HepG2 (cell line): ENCODE measurements around the gene SMG7. TPM values are rescaled to one million over a fixed set of nuclear protein-coding genes. Genes with fewer than 3 reads are reported as not detected.

ENCODE experiments used
- BORCS8-MEF2B ChIP-seq: sonication (generic); formaldehyde crosslinking; IDR thresholded peaks from 2 replicates; pipeline ENCODE4 v1.8.0; 2022; ENCODE audit warnings: mild to moderate bottlenecking, missing genetic modification reagents
- SIN3B ChIP-seq: fragments of 150-350 bp; IDR thresholded peaks from 2 replicates; pipeline ENCODE4 v1.6.1; 2014; ENCODE audit warnings: low read length
- TP53 ChIP-seq: sonication (generic); formaldehyde crosslinking; conservative IDR thresholded peaks from 2 replicates; pipeline ENCODE4 v1.4.0; 2020; ENCODE audit warnings: missing genetic modification reagents
- ZNF326 ChIP-seq: sonication (generic); formaldehyde crosslinking; IDR thresholded peaks from 2 replicates; pipeline ENCODE4 v1.4.0; 2020; ENCODE audit warnings: missing genetic modification reagents, borderline replicate concordance
- ZNF335 ChIP-seq: sonication (generic); formaldehyde crosslinking; IDR thresholded peaks from 2 replicates; pipeline ENCODE4 v1.4.0; 2020; ENCODE audit warnings: missing genetic modification reagents
- ZNF337 ChIP-seq: sonication (generic); formaldehyde crosslinking; IDR thresholded peaks from 2 replicates; pipeline ENCODE4 v1.5.1; 2020; ENCODE audit warnings: missing genetic modification reagents, low read depth, mild to moderate bottlenecking, borderline replicate concordance
- ZNF34 ChIP-seq: sonication (generic); formaldehyde crosslinking; IDR thresholded peaks from 2 replicates; pipeline ENCODE4 v1.4.0; 2020; ENCODE audit warnings: mild to moderate bottlenecking, missing genetic modification reagents, borderline replicate concordance
- ZNF569 ChIP-seq: sonication (generic); formaldehyde crosslinking; IDR thresholded peaks from 2 replicates; pipeline ENCODE4 v1.5.0; 2020; ENCODE audit warnings: mild to moderate bottlenecking, missing genetic modification reagents, moderate library complexity, borderline replicate concordance
- ZNF598 ChIP-seq: sonication (generic); formaldehyde crosslinking; IDR thresholded peaks from 2 replicates; pipeline ENCODE4 v1.5.1; 2020; ENCODE audit warnings: mild to moderate bottlenecking, missing genetic modification reagents, borderline replicate concordance
- ZNF788 ChIP-seq: sonication (generic); formaldehyde crosslinking; IDR thresholded peaks from 2 replicates; pipeline ENCODE4 v1.5.0; 2020; ENCODE audit warnings: mild to moderate bottlenecking, missing genetic modification reagents, borderline replicate concordance
- ZNF891 ChIP-seq: sonication (generic); formaldehyde crosslinking; IDR thresholded peaks from 2 replicates; pipeline ENCODE4 v1.5.0; 2020; ENCODE audit warnings: mild to moderate bottlenecking, missing genetic modification reagents
- ZSCAN22 ChIP-seq: sonication (generic); formaldehyde crosslinking; IDR thresholded peaks from 2 replicates; pipeline ENCODE4 v1.4.0; 2020; ENCODE audit warnings: mild to moderate bottlenecking, missing genetic modification reagents
- polyA plus RNA-seq, 8 experiments: library from polyadenylated mRNA; depleted of rRNA in 3 of 8; stranded (reverse) in 7 of 8; unstranded in 1 of 8; fragments of >200 nt; fragmentation: Illumina TruSeq in 4 of 8; extraction: Trizol in 4 of 8; gene quantifications; 2 replicates each; pipeline versions ENCODE4 v1.2.1 to v1.2.3, GENCODE V29; 2011 to 2016; ENCODE audit warnings: low read depth in 4 of 8, missing spikeins in 1 of 8, mixed read lengths in 1 of 8; ENCODE audit not compliant: insufficient read depth in 1 of 8
- total RNA-seq, 5 experiments: library from RNA; depleted of rRNA; stranded (reverse); fragments of >200 nt; fragmentation: Illumina TruSeq; extraction: Trizol; gene quantifications; 2 replicates each; pipeline ENCODE4 v1.2.3, GENCODE V29; 2016; ENCODE audit warnings: low read depth in 1 of 5
- TF ChIP-seq, protein P1 (sequence below): sonication (generic); formaldehyde crosslinking; IDR thresholded peaks from 2 replicates; pipeline ENCODE4 v1.4.0; 2020; ENCODE audit warnings: missing genetic modification reagents
- TF ChIP-seq, protein P2 (sequence below): sonication (generic); formaldehyde crosslinking; IDR thresholded peaks from 2 replicates; pipeline ENCODE4 v1.4.0; 2020; ENCODE audit warnings: mild to moderate bottlenecking, missing genetic modification reagents, borderline replicate concordance
- TF ChIP-seq, protein P3 (sequence below): sonication (generic); formaldehyde crosslinking; IDR thresholded peaks from 2 replicates; pipeline ENCODE4 v1.5.0; 2020; ENCODE audit warnings: missing genetic modification reagents
- TF ChIP-seq, protein P4 (sequence below): sonication (generic); formaldehyde crosslinking; IDR thresholded peaks from 2 replicates; pipeline ENCODE4 v1.5.0; 2020; ENCODE audit warnings: missing genetic modification reagents

The SMG7 gene
- total and polyA plus RNA-seq, 2 of the 13 experiments (the other 11 are each of a cell fraction or from before 2014, with no cell fraction given), result 14.9 to 27.9 TPM

DNA sequence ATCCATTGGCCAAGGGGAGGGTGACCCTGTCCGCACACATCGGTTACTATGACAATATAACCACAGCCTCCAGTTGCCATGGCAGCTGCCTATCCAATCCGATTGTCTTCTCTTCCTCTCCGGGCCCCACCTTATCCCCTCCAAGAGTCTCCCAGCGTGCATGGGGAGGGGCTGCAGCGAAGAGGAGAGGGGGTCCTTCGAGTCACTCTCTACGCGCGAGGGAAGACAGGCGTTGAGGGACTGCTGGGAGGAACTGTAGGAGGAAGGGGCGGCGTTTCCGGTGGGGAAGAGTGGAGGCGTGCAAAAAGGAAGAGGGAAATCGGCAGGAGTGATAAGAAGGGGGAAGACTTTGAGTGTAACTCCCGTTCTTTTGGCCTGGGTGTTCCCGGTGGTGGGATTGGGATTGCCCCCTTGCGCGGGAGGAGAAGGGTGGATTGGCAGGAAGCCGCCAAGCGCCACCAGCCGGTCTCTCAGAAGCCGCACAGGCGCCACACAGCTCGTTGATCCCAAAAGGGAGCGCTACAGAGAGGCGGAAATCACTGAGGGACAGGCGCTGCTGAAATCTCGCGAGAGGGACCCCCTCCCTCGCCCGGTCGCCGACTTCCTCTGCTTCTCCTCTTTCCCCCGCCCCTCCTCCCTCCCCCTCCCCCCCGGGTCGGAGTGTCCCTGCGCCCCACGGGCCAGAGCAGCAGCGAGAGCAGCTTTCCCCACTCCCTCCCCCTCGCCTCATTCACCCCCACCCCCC lies 384 bp upstream of the SMG7 start (continued):
- 0 out of 2 replicates have a peak, but pooled peaks have one; percentile 13 for TF ChIP-seq ZSCAN22 (CRISPR knock-in tag)
- TF ChIP-seq ZNF598 (CRISPR knock-in tag), result no peak
- peak; percentile 59 for TF ChIP-seq BORCS8-MEF2B
- TF ChIP-seq, protein P1, sequence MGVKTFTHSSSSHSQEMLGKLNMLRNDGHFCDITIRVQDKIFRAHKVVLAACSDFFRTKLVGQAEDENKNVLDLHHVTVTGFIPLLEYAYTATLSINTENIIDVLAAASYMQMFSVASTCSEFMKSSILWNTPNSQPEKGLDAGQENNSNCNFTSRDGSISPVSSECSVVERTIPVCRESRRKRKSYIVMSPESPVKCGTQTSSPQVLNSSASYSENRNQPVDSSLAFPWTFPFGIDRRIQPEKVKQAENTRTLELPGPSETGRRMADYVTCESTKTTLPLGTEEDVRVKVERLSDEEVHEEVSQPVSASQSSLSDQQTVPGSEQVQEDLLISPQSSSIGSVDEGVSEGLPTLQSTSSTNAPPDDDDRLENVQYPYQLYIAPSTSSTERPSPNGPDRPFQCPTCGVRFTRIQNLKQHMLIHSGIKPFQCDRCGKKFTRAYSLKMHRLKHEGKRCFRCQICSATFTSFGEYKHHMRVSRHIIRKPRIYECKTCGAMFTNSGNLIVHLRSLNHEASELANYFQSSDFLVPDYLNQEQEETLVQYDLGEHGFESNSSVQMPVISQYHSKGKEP (CRISPR knock-in tag), result no peak
- TF ChIP-seq ZNF891 (CRISPR knock-in tag), result peak; percentile 59; the same call in 1 of the 2 replicates
- no peak for TF ChIP-seq ZNF337
- no peak for TF ChIP-seq ZNF326
- TF ChIP-seq TP53 (CRISPR knock-in tag), result 0 out of 2 replicates have a peak, but pooled peaks have one; percentile 61
- TF ChIP-seq, protein P2, sequence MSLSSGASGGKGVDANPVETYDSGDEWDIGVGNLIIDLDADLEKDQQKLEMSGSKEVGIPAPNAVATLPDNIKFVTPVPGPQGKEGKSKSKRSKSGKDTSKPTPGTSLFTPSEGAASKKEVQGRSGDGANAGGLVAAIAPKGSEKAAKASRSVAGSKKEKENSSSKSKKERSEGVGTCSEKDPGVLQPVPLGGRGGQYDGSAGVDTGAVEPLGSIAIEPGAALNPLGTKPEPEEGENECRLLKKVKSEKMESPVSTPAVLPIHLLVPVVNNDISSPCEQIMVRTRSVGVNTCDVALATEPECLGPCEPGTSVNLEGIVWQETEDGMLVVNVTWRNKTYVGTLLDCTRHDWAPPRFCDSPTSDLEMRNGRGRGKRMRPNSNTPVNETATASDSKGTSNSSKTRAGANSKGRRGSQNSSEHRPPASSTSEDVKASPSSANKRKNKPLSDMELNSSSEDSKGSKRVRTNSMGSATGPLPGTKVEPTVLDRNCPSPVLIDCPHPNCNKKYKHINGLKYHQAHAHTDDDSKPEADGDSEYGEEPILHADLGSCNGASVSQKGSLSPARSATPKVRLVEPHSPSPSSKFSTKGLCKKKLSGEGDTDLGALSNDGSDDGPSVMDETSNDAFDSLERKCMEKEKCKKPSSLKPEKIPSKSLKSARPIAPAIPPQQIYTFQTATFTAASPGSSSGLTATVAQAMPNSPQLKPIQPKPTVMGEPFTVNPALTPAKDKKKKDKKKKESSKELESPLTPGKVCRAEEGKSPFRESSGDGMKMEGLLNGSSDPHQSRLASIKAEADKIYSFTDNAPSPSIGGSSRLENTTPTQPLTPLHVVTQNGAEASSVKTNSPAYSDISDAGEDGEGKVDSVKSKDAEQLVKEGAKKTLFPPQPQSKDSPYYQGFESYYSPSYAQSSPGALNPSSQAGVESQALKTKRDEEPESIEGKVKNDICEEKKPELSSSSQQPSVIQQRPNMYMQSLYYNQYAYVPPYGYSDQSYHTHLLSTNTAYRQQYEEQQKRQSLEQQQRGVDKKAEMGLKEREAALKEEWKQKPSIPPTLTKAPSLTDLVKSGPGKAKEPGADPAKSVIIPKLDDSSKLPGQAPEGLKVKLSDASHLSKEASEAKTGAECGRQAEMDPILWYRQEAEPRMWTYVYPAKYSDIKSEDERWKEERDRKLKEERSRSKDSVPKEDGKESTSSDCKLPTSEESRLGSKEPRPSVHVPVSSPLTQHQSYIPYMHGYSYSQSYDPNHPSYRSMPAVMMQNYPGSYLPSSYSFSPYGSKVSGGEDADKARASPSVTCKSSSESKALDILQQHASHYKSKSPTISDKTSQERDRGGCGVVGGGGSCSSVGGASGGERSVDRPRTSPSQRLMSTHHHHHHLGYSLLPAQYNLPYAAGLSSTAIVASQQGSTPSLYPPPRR (CRISPR knock-in tag), result no peak
- TF ChIP-seq ZNF788 (CRISPR knock-in tag), result peak; percentile 50; the same call in 1 of the 2 replicates
- peak; percentile 30; the same call in 1 of the 2 replicates for TF ChIP-seq ZNF335 (CRISPR knock-in tag)
- TF ChIP-seq, protein P3, sequence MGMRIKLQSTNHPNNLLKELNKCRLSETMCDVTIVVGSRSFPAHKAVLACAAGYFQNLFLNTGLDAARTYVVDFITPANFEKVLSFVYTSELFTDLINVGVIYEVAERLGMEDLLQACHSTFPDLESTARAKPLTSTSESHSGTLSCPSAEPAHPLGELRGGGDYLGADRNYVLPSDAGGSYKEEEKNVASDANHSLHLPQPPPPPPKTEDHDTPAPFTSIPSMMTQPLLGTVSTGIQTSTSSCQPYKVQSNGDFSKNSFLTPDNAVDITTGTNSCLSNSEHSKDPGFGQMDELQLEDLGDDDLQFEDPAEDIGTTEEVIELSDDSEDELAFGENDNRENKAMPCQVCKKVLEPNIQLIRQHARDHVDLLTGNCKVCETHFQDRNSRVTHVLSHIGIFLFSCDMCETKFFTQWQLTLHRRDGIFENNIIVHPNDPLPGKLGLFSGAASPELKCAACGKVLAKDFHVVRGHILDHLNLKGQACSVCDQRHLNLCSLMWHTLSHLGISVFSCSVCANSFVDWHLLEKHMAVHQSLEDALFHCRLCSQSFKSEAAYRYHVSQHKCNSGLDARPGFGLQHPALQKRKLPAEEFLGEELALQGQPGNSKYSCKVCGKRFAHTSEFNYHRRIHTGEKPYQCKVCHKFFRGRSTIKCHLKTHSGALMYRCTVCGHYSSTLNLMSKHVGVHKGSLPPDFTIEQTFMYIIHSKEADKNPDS (CRISPR knock-in tag), result no peak
- TF ChIP-seq SIN3B, result peak; percentile 86
- no peak for TF ChIP-seq ZNF569 (CRISPR knock-in tag)
- no peak for TF ChIP-seq ZNF34 (CRISPR knock-in tag)
- TF ChIP-seq, protein P4, sequence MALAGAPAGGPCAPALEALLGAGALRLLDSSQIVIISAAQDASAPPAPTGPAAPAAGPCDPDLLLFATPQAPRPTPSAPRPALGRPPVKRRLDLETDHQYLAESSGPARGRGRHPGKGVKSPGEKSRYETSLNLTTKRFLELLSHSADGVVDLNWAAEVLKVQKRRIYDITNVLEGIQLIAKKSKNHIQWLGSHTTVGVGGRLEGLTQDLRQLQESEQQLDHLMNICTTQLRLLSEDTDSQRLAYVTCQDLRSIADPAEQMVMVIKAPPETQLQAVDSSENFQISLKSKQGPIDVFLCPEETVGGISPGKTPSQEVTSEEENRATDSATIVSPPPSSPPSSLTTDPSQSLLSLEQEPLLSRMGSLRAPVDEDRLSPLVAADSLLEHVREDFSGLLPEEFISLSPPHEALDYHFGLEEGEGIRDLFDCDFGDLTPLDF (CRISPR knock-in tag), result 0 out of 2 replicates have a peak, but pooled peaks have one; percentile 24
